LNCaP clone FGC (cell line): ENCODE data around the gene HPS1.

ENCODE experiments used
- DNase-seq: peaks from one replicate; pipeline ENCODE4 v3.0.0-alpha.2; 2011; ENCODE audit warnings: low read depth
- H3K4me3 ChIP-seq: 2 replicates; pipeline ENCODE4 v1.5.1; 2011; ENCODE audit warnings: mild to moderate bottlenecking, low read depth, low read length, control low read depth
- CTCF ChIP-seq: IDR thresholded peaks from 2 replicates; pipeline ENCODE4 v1.5.1; 2012; ENCODE audit warnings: mild to moderate bottlenecking; ENCODE audit not compliant: control insufficient read depth, insufficient read depth; ENCODE audit errors: extremely low read depth

Gene HPS1

DNA sequence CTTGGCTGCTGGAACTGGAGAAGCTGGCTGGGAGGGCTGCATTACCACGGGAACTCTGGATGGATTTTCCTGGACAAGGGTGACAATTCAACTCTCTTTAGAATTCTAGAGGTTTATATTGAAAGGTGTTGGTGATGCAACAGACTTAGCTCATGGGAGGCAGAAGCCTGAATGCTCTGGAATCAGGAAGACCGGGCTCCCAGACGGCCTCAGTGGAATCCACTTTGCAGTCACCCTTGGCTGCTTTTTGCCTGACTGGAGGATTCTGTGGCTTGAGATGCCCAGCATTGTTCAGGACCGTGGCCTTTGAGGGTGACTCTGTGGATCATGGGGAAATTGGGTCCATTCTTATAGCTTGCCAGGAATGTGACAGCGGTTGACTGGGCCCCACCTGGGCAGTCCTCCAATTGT, 64.0 kb downstream of the HPS1 start:
- no peak overlapping the region for H3K4me3 ChIP-seq
- no peak for DNase-seq
- TF ChIP-seq CTCF: no peak

- DNase-seq: no peak
- TF ChIP-seq CTCF: no peak
- no peak overlapping the region for H3K4me3 ChIP-seq
These were observed 66.0 kb downstream of the HPS1 start for GRCh38 chr10:98380493-98381339.

DNA sequence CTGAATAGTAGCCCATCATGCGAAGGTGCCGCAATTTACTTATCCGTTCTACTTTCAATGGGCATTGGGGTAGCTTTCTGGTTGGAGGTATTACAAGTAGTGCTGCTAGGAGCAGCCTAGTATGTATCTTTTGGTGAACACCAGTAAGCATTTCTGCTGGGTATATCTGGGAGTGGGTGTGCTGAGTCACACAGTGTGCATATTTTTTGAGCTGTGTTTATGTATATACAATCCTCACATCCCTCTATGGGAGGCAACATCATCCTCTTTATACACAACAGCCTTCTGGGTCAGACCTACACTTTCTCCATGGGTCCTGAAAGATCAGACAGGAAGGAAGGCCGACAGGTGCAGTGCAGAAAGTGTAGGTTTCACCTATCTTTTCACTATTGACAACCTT, 68.0 kb downstream of the HPS1 start:
- DNase-seq: no peak
- no peak overlapping the region for H3K4me3 ChIP-seq
- TF ChIP-seq CTCF: no peak

GRCh38 chr10:98377536-98377935, 69.2 kb downstream of the HPS1 start:
- H3K4me3 ChIP-seq: no peak overlapping the region

GRCh38 chr10:98377001-98377400, 69.7 kb downstream of the HPS1 start:
- no peak for DNase-seq
- H3K4me3 ChIP-seq: no peak overlapping the region
- no peak for TF ChIP-seq CTCF

More at GRCh38 chr10:98377536-98377935, 69.2 kb downstream of the HPS1 start:
- no peak for TF ChIP-seq CTCF
- no peak for DNase-seq

- no peak for DNase-seq
- TF ChIP-seq CTCF: no peak
- no peak overlapping the region for H3K4me3 ChIP-seq
These were observed 70.2 kb downstream of the HPS1 start for GRCh38 chr10:98376485-98376884.
